Measurements from ENCODE around the gene EIF3F.

Gene EIF3F

GRCh38 chr11:8040261-8040920 lies 53.3 kb downstream of the EIF3F start:
- no peak overlapping the region for H3K27ac ChIP-seq

GRCh38 chr11:8040921-8041285 lies 53.8 kb downstream of the EIF3F start:
- H3K27ac ChIP-seq: no peak overlapping the region
- TF ChIP-seq, protein P1, sequence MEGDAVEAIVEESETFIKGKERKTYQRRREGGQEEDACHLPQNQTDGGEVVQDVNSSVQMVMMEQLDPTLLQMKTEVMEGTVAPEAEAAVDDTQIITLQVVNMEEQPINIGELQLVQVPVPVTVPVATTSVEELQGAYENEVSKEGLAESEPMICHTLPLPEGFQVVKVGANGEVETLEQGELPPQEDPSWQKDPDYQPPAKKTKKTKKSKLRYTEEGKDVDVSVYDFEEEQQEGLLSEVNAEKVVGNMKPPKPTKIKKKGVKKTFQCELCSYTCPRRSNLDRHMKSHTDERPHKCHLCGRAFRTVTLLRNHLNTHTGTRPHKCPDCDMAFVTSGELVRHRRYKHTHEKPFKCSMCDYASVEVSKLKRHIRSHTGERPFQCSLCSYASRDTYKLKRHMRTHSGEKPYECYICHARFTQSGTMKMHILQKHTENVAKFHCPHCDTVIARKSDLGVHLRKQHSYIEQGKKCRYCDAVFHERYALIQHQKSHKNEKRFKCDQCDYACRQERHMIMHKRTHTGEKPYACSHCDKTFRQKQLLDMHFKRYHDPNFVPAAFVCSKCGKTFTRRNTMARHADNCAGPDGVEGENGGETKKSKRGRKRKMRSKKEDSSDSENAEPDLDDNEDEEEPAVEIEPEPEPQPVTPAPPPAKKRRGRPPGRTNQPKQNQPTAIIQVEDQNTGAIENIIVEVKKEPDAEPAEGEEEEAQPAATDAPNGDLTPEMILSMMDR (conservative IDR thresholded peaks at IDR 0.05): no peak

More at GRCh38 chr11:8040261-8040920, 53.3 kb downstream of the EIF3F start:
- TF ChIP-seq, protein P1 (conservative IDR thresholded peaks at IDR 0.05): no peak

- TF ChIP-seq, protein P1 (conservative IDR thresholded peaks at IDR 0.05): no peak
- H3K27ac ChIP-seq: no peak overlapping the region
Observed at GRCh38 chr11:8041576-8041975, 54.4 kb downstream of the EIF3F start.

- TF ChIP-seq, protein P1 (conservative IDR thresholded peaks at IDR 0.05): no peak
Observed at GRCh38 chr11:8043756-8044155, 56.6 kb downstream of the EIF3F start.

GRCh38 chr11:8045839-8046238 lies 58.7 kb downstream of the EIF3F start:
- TF ChIP-seq, protein P1 (conservative IDR thresholded peaks at IDR 0.05): no peak
- no peak overlapping the region for H3K27ac ChIP-seq

More at GRCh38 chr11:8043756-8044155, 56.6 kb downstream of the EIF3F start:
- no peak overlapping the region for H3K27ac ChIP-seq

DNA sequence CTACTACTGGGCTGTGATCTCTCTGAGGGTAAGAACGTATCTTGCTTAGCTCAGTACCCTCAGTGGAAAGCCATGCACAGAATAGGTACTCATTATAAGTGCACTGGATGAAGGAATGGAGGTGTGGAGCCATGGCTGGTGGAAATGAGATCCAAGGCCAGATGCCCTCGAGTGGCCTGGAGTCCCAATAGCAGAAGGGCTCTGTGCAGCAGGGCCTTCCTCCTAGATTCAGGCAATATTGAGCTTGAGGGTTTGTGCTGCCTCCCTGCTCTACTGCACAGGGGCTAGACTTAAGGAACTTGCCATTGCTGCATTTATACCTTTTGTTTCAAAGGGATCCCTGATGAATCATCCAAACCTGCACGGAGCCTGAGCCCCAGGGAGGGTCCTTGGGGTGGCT lies 60.2 kb downstream of the EIF3F start:
- TF ChIP-seq, protein P1 (conservative IDR thresholded peaks at IDR 0.05): no peak

DNA sequence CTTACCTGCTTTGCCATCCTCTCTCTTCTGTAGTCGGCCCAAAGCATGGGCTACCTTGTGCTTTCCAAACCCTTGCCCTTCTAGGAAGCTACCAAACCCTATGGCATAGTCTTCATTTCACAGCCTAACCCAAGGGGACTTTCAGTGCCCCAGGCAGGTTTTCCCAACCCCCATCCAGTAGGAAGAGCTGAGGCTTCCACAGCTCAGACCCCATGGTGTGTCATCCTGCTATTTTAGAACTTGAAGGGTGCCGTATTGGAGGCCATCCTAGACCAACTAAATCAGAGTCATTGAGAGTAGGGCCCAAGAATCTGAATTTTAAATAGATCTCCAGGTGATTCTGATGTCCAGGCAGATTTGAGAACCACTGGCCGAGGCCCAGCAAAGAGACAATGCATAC lies 61.9 kb downstream of the EIF3F start:
- TF ChIP-seq, protein P1 (conservative IDR thresholded peaks at IDR 0.05): no peak
- H3K27ac ChIP-seq: no peak overlapping the region

More for the DNA sequence above, 60.2 kb downstream of the EIF3F start:
- H3K27ac ChIP-seq: no peak overlapping the region

Measured in VCaP (cell line).